Activated CD4-positive, alpha-beta T cell treated with anti-CD3 and anti-CD28 coated beads, Interleukin-2, amount 50 U/mL, for 16 hours (primary cell): ENCODE measurements around the gene C19orf33.
"Not testable (repeated sequence)": the region's sequence is repeated elsewhere in the genome, so short reads cannot be mapped to it uniquely, and the experiment has no call there.

Experiments used
- DNase-seq: peaks from one replicate; pipeline ENCODE4 v3.0.0-alpha.2; 2020

Gene C19orf33

DNA sequence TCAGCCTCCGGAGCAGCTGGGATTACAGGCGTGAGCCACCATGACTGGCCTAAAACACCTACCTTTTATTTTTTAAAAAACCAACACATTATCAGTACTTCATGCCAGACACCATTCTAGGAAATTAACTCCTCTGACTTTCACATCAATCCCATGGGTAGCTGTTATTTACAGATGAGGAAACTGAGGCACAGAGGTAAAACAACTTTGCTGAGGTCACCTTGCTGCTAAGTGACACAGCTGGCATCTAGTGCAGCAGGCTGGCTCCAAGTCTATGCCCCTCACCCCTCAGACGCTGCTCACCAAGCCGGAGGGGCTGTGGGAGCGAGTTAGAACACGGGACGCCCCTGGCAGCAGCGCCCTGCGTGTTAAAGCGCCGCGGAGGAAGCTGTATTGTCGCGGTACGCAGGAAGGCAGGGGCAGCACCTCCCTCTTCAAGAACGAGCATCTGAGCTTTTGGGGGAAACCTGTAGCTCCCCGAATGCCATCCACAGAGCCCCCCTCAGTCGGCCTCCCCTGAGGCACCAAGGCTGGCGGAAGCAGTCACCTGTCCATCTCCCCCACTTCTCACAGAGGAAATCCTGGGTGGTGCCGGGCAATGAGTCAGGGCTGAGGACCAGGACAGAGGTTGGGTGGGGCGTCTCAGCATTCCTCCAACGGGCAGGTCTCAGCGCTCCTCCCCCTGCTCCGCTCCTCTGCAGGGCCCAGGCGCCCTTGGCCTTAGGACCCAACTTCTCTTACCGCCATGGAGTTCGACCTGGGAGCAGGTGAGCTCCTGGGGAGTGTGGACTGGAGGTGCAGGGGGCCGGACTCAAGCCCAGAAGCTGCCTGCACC, at the start of gene C19orf33:
Gene C19orf33, plus strand, starts transcription at position 735 of the 835 bp plus-strand sequence. Its CDS starts 11 bp downstream, at position 746.
- no peak for DNase-seq

GRCh38 chr19:38255383-38256014, 48.6 kb upstream of the C19orf33 start:
- no peak for DNase-seq

- not testable (repeated sequence) for DNase-seq
Measured at GRCh38 chr19:38261942-38262341, 42.1 kb upstream of the C19orf33 start.

- no peak for DNase-seq
Measured at GRCh38 chr19:38262585-38263268, 41.3 kb upstream of the C19orf33 start.

DNA sequence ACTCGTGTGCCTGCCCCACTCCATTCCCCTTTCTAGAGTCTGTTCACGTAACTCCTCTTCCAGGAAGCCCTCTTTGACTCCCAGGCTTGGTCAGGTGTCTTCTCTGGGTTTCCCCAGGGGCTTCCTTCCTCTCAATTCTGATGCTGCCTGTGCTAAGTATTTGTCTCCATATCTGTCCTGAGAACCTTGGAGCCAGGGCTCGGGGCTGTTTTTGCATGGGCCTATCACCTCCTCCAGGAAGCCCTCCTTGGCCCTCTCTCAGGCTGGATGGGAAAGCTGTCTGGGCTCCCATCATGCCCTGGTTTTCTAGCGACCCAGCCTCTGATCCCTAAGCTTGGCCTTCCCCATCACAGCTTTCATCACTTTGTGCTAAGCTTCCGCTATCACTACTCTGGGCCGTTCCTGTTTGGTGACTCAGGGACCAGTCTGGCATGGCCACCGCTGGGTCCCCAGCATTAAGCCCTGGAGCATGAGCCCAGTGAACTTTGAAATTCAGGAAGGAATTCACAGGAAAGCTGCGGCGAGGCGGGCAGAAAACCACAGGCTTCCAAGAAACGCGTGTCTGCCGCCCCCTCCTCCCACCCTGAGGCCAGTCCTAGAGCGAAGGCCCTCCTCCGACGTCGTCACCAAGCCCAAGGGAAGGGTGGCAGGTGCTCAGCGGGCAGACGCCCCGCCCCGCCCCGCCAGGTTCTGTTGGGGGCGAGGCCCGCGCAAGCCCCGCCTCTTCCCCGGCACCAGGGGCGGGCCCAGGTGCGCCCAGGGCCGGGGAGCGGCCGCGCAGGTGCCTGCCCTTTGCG, 40.2 kb upstream of the C19orf33 start:
- DNase-seq: peak; percentile 46

DNA sequence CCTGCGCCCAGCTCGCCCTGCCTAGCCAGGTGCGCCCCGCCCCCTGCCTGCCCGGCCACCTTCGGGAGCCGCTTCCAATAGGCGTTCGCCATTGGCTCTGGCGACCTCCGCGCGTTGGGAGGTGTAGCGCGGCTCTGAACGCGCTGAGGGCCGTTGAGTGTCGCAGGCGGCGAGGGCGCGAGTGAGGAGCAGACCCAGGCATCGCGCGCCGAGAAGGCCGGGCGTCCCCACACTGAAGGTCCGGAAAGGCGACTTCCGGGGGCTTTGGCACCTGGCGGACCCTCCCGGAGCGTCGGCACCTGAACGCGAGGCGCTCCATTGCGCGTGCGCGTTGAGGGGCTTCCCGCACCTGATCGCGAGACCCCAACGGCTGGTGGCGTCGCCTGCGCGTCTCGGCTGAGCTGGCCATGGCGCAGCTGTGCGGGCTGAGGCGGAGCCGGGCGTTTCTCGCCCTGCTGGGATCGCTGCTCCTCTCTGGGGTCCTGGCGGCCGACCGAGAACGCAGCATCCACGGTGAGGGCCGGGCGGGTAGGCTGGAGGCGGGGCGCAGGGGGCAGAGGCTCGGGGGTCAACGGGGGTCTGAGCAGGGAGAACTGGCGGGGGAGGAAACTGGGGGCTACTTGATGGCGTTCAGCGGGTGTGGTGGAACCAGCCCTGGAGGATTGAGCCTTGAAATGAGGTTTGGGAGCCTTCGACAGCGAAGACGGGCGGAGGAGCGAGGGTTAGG, 39.4 kb upstream of the C19orf33 start, which contains the start of gene SPINT2:
Gene SPINT2, plus strand, starts transcription at position 88 of the 727 bp plus-strand sequence. Its CDS starts 320 bp downstream, at position 408.
- DNase-seq: peak; percentile 12

GRCh38 chr19:38265213-38265861, 38.7 kb upstream of the C19orf33 start:
- DNase-seq: no peak

- no peak for DNase-seq
Measured at GRCh38 chr19:38265921-38266429, 38.1 kb upstream of the C19orf33 start.

- DNase-seq: no peak
Measured at GRCh38 chr19:38266981-38267597, 37.0 kb upstream of the C19orf33 start.

DNA sequence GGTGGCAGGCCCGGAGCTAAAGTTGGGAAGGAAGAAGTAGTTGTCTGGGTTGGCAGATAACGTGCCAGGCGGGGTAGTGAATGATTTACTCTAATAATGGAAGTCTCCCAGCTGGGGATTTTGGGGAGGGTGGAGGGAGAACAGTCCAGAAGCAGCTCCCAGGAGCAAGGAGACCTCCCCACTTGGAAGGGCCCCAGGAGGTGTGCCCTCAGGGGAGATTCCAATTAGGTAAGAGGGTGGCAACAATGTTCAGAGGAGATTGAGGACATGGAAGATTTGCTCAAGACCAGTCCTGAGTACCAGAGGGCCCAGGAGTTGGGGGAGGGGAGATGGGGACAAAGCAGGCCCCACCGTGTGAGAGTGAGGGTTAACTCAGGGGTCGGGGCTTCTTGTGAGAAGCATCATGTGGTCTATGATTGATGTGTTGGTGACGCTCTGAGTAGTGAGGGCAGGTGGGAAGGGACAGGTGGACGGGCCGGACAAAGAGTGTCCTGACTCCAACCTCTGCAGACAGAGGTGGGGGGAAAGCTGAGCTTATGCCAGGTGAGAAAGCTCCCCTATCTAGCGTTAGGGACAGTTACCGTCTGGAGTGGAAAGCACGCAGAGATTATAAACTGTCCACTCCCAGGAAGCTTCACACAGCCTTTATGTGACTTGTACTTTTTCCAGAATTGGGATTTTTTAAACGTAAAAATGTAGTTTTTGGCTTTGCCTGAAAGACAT, 36.1 kb upstream of the C19orf33 start:
- DNase-seq: no peak

- no peak for DNase-seq
Measured at GRCh38 chr19:38268539-38268938, 35.5 kb upstream of the C19orf33 start.

DNA sequence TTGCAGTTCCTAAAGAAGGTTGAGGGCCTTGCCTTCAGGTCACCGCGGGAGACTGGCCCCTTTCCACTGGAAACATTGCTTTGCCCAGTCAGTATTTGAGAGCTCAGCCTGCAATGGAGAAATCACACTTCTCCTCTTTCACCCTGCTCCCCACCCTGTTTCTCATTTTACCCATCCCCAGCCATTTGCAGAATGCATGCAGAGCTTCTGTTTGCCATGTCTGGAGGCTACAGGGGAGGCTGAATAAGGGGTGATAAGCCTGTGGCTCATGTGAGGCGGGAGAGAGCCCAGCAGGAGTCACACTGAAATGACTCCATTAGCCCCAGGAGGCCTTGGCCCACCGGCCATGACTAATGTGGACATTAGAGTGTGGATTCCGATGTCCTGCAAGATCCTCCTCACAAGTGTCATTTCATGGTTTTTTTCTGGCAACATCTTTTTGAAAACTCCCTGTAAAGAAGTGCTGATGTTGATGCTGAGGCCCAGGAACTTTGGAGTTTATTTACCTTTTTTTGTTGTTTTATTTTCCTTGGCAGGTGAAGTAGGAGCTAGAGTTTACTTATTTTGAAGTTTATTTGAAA, 33.4 kb upstream of the C19orf33 start:
- DNase-seq: no peak

- no peak for DNase-seq
Measured at GRCh38 chr19:38273499-38273898, 30.6 kb upstream of the C19orf33 start.

GRCh38 chr19:38274739-38275138, 29.3 kb upstream of the C19orf33 start:
- DNase-seq: no peak

DNA sequence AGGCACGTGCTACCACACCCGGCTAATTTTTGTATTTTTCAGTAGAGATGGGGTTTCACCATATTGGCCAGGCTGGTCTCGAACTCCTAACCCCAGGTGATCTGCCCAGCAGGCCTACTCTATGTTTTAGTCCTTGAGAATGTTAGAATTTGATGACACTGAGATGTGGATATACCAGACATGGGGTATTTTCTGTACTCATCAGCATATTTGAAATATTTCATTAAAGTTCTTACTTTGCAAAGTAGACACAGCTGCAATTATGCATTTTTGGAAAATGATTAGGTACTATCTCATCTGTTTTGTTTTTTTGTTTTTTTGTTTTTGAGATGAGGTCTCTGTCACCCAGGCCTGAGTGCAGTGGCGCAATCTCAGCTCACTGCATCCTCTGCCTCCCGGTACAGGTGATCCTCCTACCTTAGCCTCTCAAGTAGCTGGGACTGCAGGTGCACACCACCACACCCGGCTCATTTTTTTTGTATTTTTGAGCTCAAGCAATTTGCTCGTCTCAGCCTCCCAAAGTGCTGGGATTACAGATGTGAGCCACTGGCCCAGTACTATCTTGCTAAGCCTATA, 27.0 kb upstream of the C19orf33 start:
- no peak for DNase-seq

DNA sequence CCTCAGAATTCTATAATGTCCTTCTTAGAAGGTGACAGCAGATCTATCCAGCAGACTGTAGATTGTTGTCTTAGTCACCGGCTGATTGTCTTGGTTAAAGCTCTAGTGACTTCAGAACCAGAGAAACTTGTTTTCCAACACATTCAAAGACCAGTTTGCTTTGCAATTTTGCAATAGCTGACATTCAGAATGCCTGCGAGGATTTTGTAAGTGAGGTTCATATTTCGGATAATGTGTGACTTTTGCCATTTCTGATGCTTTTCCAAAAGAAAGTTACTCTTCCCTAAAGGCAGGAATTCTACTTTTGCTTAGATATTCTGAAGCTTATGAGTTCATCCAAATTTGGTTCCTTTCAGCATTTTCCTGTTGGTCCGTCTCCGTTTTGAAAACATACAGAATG, 26.5 kb upstream of the C19orf33 start:
- no peak for DNase-seq

DNA sequence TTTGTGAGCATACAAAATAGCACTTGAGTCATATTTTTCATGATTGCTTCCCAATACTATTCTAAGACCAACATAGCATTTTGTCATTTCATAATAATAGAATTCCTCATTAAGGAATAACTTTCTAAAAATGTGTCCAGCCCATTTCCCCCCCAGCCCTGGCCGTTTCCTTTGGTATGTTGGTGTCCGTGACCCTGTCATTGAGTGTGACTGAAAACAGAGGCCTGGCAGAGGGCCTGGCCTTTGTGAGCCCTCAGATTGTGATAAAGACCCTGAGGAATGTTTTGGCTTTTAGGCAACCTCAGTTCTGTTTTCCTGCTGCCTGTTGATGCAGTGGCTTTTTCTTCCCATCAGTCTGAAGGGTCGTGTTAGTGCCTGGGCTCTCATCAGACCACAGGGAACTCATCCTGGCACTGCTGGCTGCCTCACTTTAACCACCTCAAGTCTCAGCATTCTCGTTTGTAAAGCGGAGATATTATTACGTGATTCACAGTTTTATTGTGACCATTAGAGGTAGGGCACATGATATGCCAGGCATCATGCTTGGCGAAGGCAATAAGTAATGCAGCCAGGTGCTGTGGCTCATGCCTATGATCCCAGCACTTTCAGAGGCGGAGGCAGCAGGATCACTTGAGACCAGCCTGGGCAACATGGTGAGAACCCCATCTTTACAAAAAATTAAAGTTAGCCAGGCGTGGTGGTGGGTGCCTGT, 25.9 kb upstream of the C19orf33 start:
- DNase-seq: no peak

DNA sequence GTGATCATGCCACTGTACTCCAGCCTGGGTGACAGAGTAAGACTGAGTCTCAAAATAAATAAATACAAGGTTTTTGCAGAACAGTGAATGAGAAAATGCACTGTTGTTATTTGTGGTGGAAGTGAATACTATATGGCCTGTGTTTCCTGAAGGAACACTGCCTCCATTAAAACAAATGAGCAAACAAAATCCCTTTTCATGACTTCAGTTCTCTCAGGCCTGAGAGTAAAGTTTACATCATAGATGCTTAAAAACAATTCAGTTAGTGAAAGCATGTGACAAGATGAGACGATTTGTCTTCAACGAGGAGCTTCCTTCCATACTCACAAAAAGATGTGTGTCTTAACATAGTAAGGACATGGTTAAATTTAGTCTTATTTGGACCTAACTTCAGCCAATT, 25.3 kb upstream of the C19orf33 start:
- DNase-seq: no peak
